Measurements from ENCODE around the gene SRPK3. TPM values are rescaled to one million over a fixed set of nuclear protein-coding genes. Genes with fewer than 3 reads are reported as not detected.

Gene SRPK3
- total RNA-seq, 2 experiments from 2014 or later, result not detected

- CTCF ChIA-PET, result no interaction called here
- intact Hi-C loops (cut with DNase I, micrococcal nuclease), result loop anchor here in 1 of 2 experiments (5.0 kb wide), 1 partner anchor 82 kb away; the partner anchor contains the start of gene AVPR2
Measured at GRCh38 chrX:153820601-153821000, 39.8 kb downstream of the SRPK3 start.

DNA sequence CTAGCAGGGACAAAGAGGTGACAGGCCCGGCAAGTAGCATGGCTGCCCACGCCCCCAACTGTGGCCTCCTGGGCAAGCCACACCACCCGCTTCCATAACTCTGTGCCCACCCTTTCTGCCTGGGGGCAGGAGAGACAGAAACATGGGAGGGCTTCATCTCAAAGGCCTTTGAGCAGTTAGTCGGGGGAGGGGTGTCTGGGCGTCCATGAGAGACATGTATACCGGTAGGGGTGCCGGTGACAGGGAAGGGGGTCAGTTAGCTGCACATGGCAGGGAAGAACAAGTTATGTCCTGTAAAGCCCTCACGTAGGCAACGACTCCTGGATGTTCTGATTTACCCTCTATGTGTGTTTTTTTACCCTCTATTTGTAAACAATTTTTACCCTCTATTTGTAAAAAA is 40.2 kb downstream of the SRPK3 start:
- no peak for ATAC-seq
- H3K27me3 Mint-ChIP-seq, result no peaks in the 10 kb centered on the region

More at GRCh38 chrX:153820601-153821000, 39.8 kb downstream of the SRPK3 start:
- H3K27ac Mint-ChIP-seq, result no peak overlapping the region
- POLR2A ChIA-PET, result no interaction called here
- no peak for ATAC-seq
- DNase-seq, result no peak
- H3K4me3 Mint-ChIP-seq, result no peak overlapping the region
- H3K4me1 Mint-ChIP-seq, result peaks cover 44% of the 10 kb centered on the region
- H3K27me3 Mint-ChIP-seq, result no peaks in the 10 kb centered on the region
- no peaks in the 10 kb centered on the region for H3K9me3 Mint-ChIP-seq (ENCODE audit: low read depth)
- no peaks in the 10 kb centered on the region for H3K36me3 Mint-ChIP-seq (ENCODE audit: low read depth)

DNA sequence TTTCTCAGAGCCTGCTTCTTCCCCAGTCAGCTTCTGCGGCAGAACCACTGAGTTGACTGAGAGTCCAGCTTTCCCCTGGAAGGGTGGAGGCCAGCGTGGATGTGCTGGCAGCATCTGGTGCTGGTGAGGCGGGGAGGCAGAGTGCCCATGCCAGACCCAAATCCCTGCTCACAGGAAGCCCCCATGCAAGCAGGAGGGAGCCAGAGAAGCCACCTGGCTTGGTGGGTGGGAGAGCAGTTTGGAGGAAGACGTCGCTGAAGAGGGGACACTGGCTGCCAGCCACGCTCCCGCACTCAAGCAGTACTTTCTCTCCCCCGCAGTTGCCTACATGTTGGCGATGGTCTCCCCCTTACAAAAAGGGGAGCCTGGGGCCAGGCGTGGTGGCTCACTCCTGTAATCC is 43.5 kb downstream of the SRPK3 start:
- ATAC-seq, result no peak
- DNase-seq, result no peak
- no peak overlapping the region for H3K4me3 Mint-ChIP-seq
- CTCF ChIA-PET, result no interaction called here
- intact Hi-C loops (cut with DNase I, micrococcal nuclease), result loop anchor here in 1 of 2 experiments (5.0 kb wide), 1 partner anchor 78 kb away; the partner anchor contains the start of gene AVPR2
- H3K27ac Mint-ChIP-seq, result no peak overlapping the region
- H3K9me3 Mint-ChIP-seq (ENCODE audit: low read depth), result no peaks in the 10 kb centered on the region
- no peaks in the 10 kb centered on the region for H3K27me3 Mint-ChIP-seq
- POLR2A ChIA-PET, result no interaction called here
- no peaks in the 10 kb centered on the region for H3K36me3 Mint-ChIP-seq (ENCODE audit: low read depth)
- peaks cover 41% of the 10 kb centered on the region for H3K4me1 Mint-ChIP-seq

More for the DNA sequence above, 40.2 kb downstream of the SRPK3 start:
- CTCF ChIA-PET, result no interaction called here
- Mint-ChIP-seq H3K4me1 (peaks cover 44% of the 10 kb centered on the region), H3K27ac (no peak overlapping the region), H3K36me3 (ENCODE audit: low read depth) (no peaks in the 10 kb centered on the region), H3K9me3 (ENCODE audit: low read depth) (no peaks in the 10 kb centered on the region), H3K4me3 (no peak overlapping the region)
- DNase-seq, result no peak
- intact Hi-C loops (cut with DNase I, micrococcal nuclease), result loop anchor here in 1 of 2 experiments (5.0 kb wide), 1 partner anchor 81 kb away; the partner anchor contains the start of gene AVPR2
- POLR2A ChIA-PET, result no interaction called here

DNA sequence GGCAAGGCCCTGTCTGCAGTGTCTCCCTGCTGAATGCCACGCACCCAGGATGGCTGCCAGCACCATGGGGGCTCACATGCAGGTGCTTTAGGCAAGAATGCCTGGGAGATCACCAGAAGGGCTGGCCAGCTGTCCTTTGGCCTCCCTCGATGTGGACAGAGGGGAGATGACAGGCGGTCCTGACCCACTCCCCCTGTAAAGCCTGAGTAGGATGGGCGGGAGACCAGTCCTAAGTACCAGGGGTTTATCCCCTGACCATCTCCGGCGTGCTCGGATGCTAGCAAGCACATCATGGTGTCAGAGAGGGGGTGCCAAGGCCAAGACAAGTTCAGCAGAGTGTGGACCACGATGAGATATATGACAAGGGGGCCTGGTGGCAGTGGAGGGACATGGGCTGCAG is 44.2 kb downstream of the SRPK3 start:
- H3K4me1 Mint-ChIP-seq, result peaks cover 41% of the 10 kb centered on the region
- H3K9me3 Mint-ChIP-seq (ENCODE audit: low read depth), result no peaks in the 10 kb centered on the region
- no peak overlapping the region for H3K4me3 Mint-ChIP-seq
- ChIA-PET POLR2A (no interaction called here), CTCF (no interaction called here)
- DNase-seq (no peak), ATAC-seq (no peak)
- no peaks in the 10 kb centered on the region for H3K36me3 Mint-ChIP-seq (ENCODE audit: low read depth)
- intact Hi-C loops (cut with DNase I, micrococcal nuclease), result no loop called here
- H3K27me3 Mint-ChIP-seq, result no peaks in the 10 kb centered on the region
- H3K27ac Mint-ChIP-seq, result no peak overlapping the region

DNA sequence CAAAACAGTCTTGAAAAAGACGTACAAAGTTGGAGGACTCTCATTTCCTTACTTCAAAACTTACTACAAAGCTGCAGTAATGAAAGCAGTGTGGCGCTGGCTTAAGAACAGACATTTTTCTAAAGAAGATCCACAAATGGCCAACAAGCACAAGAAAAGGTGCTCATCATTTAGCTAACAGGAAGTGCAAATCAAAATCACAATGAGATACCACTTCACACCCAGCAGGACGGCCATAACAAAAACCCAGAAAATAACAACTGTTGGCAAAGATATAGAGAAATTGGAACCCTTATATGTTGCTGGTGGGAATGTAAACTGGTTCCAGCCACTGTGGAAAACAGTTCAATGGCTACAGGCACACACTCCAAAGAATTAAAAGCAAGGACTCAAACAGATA is 46.2 kb downstream of the SRPK3 start:
- ATAC-seq (no peak), DNase-seq (no peak)
- Mint-ChIP-seq H3K36me3 (ENCODE audit: low read depth) (no peaks in the 10 kb centered on the region), H3K9me3 (ENCODE audit: low read depth) (no peaks in the 10 kb centered on the region), H3K27ac (no peak overlapping the region), H3K27me3 (no peaks in the 10 kb centered on the region), H3K4me1 (peaks cover 27% of the 10 kb centered on the region), H3K4me3 (no peak overlapping the region)
- CTCF ChIA-PET, result no interaction called here
- intact Hi-C loops (cut with DNase I, micrococcal nuclease), result no loop called here
- POLR2A ChIA-PET, result no interaction called here

DNA sequence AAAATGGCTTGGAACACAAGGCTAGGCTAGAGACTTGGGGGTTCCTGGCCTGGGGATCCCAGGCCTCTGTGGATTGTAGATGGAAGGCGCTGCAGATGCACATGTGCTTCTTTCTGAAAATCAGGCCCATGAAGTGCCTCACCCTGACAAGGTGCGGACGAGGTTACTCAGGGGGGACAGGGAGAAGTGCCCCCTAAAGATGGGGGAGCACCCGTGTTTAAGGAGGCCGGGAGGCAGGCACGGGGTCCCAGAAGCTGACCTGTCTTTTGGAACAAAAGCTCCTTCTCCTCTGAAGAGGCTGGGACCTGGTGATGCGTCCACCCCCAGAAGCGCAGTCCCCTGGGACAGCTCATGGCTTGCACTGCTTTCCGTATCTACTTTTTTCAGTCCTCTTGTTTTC is 47.1 kb downstream of the SRPK3 start:
- H3K36me3 Mint-ChIP-seq (ENCODE audit: low read depth), result no peaks in the 10 kb centered on the region
- POLR2A ChIA-PET, result interaction anchor here (0.6 kb wide), 1 partner anchor 295 kb away, joined by 7 read pairs; no protein-coding TSS in a partner anchor

GRCh38 chrX:153828308-153828707 is 47.5 kb downstream of the SRPK3 start:
- intact Hi-C loops (cut with DNase I, micrococcal nuclease), result no loop called here
- DNase-seq (no peak), ATAC-seq (no peak)
- ChIA-PET CTCF (no interaction called here), POLR2A (interaction anchor here (0.6 kb wide), 1 partner anchor 295 kb away, joined by 7 read pairs; no protein-coding TSS in a partner anchor)
- Mint-ChIP-seq H3K27me3 (no peaks in the 10 kb centered on the region), H3K9me3 (ENCODE audit: low read depth) (no peaks in the 10 kb centered on the region), H3K4me3 (no peak overlapping the region), H3K4me1 (peaks cover 19% of the 10 kb centered on the region), H3K27ac (no peak overlapping the region), H3K36me3 (ENCODE audit: low read depth) (no peaks in the 10 kb centered on the region)

More for the DNA sequence above, 47.1 kb downstream of the SRPK3 start:
- Mint-ChIP-seq H3K4me1 (peaks cover 19% of the 10 kb centered on the region), H3K4me3 (no peak overlapping the region), H3K27ac (no peak overlapping the region), H3K9me3 (ENCODE audit: low read depth) (no peaks in the 10 kb centered on the region), H3K27me3 (no peaks in the 10 kb centered on the region)
- no peak for DNase-seq
- intact Hi-C loops (cut with DNase I, micrococcal nuclease), result no loop called here
- no peak for ATAC-seq
- CTCF ChIA-PET, result no interaction called here

DNA sequence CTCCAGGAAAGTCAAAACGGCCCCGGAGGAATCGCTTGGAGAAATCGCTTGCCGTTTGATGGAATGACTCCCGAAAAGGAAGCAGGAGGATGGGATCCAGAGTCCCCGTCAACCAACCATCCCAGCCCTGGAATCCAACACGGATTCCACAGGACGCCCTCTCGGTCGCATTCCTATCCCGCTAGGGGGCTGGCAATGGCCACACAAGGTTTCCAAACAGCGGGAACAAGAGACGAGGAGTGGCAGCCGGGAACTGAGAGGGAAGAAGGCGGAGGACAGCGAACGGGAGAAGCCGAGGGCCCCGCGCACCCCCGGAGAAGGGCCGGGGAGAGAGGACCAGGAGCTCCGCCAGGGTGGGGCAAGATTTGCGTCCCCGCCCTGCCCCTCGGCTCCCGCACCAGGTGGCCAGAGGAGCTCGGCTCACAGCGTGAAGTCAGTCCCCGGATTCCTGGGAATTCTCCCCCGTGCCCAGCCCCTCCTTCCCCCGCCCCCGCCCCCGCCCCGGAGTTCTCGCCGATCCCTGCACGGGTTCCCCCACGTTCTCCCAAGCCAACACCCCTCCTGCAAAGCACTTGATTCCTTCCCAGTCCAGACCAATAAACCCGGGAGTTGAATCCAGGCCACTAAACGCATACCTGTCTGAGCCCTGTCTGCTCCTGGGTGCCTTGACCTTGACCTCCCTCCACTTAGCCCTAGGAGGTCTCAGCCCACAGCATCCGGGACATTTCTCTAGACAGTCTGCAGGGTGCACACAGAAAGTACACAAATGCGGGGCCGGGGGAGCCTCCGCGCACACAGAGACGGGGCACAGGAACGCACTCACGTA is 48.1 kb downstream of the SRPK3 start:
- POLR2A ChIA-PET, result no interaction called here
- H3K27ac Mint-ChIP-seq, result no peak overlapping the region
- H3K9me3 Mint-ChIP-seq (ENCODE audit: low read depth), result no peaks in the 10 kb centered on the region
- ATAC-seq (peak; percentile 47), DNase-seq (no peak)
- intact Hi-C loops (cut with DNase I, micrococcal nuclease), result no loop called here
- H3K4me3 Mint-ChIP-seq, result peak overlapping the region; percentile 36
- no peaks in the 10 kb centered on the region for H3K27me3 Mint-ChIP-seq
- CTCF ChIA-PET, result interaction anchor here (0.6 kb wide), 1 partner anchor 75 kb away, joined by 3 read pairs; no protein-coding TSS in a partner anchor
- no peaks in the 10 kb centered on the region for H3K36me3 Mint-ChIP-seq (ENCODE audit: low read depth)
- H3K4me1 Mint-ChIP-seq, result peaks cover 14% of the 10 kb centered on the region

GRCh38 chrX:153829549-153829798 is 48.6 kb downstream of the SRPK3 start:
- Mint-ChIP-seq H3K36me3 (ENCODE audit: low read depth) (no peaks in the 10 kb centered on the region), H3K4me1 (peaks cover 14% of the 10 kb centered on the region), H3K9me3 (ENCODE audit: low read depth) (no peaks in the 10 kb centered on the region), H3K27me3 (no peaks in the 10 kb centered on the region), H3K4me3 (peak overlapping the region; percentile 36), H3K27ac (no peak overlapping the region)
- intact Hi-C loops (cut with DNase I, micrococcal nuclease), result no loop called here
- CTCF ChIA-PET, result interaction anchor here (0.6 kb wide), 1 partner anchor 75 kb away, joined by 3 read pairs; no protein-coding TSS in a partner anchor
- DNase-seq, result peak; percentile 12
- ATAC-seq, result peak; percentile 48
- POLR2A ChIA-PET, result no interaction called here

DNA sequence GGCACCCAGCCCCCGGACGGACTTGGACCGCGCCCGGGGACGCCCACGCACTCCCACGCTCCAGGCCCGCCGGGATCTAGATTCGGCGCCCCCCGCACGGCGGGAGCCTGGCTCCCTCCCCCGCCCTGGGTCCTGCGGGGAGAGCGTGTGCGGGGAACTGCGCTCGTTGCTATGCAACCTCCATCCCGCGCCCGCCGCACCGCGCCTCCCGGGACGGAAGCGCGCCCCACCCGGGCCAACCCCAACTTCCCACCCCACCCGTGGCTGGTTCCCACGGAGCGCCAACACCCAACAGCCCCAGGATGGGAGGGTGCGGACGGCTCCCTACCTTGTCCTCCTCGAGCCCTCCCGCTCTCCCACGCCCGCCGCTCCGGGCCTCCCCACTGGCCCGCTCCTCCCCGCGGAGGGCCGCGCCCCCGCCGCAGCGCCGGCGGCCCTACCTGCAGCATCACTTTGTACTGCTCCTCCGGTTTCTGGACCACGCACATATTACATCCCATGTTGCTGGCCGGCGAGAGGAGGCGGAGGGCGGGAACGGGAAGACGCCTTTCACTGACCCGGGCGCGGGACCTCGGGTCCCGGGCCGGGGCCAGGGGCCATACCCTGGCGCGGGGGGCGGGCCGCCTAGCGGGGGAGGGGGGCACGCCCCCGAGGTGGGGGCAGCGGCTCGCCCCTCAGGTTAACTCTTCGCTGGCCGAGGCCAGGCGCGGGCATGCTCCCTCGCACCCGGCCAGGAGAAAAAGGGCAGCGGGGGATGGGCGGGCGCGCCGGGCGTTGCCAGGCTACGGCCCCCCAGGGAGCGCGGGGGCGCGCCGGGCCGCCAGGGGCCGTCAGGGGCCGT is 49.2 kb downstream of the SRPK3 start, which contains the start of gene PDZD4:
Gene PDZD4, minus strand, starts transcription at position 746 of the 841 bp plus-strand sequence. Its CDS starts 246 bp downstream, at position 500.
- Mint-ChIP-seq H3K9me3 (ENCODE audit: low read depth) (no peaks in the 10 kb centered on the region), H3K27me3 (no peaks in the 10 kb centered on the region), H3K27ac (no peak within 1 kb of the TSS), H3K4me1 (peaks cover 14% of the 10 kb centered on the region), H3K4me3 (peak within 1 kb of the TSS; percentile 36), H3K36me3 (ENCODE audit: low read depth) (no peaks in the 10 kb centered on the region)
- ChIA-PET CTCF (no interaction called here), POLR2A (no interaction called here)
- DNase-seq, result peak; percentile 22
- ATAC-seq, result no peak
- intact Hi-C loops (cut with DNase I, micrococcal nuclease), result loop anchor here in 1 of 2 experiments (1.0 kb wide), 1 partner anchor 11 kb away; no protein-coding TSS in a partner anchor

DNA sequence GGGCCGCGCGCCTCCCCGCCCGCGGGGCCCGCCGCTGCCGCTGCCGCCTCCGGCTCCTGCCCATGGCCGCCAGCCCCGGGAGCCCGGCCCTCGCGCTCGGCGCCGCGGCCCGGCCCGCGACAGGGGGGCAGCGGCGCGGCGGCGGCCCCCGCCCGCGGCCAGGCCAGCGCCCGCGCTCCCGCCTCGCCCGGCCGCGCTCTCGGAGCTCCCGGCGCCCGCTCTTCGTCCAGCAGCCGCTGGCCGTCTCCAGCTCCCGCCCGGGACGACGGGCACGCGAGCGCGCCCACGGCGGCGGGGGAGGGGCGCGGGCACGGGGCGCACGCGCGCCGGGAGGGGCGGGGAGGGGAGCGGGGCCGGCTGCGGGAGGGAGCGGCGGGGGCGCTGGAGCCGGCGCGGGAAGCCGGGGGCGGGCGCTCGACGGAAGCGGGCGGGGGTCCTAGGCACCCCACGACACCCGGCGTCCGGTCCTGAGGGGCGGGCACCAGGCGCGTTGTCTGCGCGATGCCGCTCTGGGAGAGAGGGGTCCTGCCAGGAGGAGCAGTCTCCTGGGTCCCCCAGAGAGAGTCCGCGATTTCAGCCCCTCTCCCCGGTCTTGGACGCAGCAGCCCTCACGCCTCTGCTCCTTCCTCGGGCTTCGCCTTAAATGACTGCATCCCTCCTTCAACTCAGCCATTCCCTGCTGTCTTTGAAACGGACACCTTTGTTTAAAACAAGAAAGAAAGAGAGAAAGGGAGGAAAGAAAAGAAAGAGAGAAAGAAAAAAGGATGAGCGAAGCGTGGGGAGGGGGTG is 50.0 kb downstream of the SRPK3 start:
- DNase-seq (no peak), ATAC-seq (peak; percentile 27)
- H3K4me3 Mint-ChIP-seq, result peak overlapping the region; percentile 27
- intact Hi-C loops (cut with DNase I, micrococcal nuclease), result loop anchor here in 1 of 2 experiments (1.0 kb wide), 1 partner anchor 12 kb away; no protein-coding TSS in a partner anchor
- H3K4me1 Mint-ChIP-seq, result peaks cover 11% of the 10 kb centered on the region
- H3K9me3 Mint-ChIP-seq (ENCODE audit: low read depth), result no peaks in the 10 kb centered on the region
- H3K36me3 Mint-ChIP-seq (ENCODE audit: low read depth), result no peaks in the 10 kb centered on the region
- ChIA-PET POLR2A (no interaction called here), CTCF (no interaction called here)
- no peak overlapping the region for H3K27ac Mint-ChIP-seq
- no peaks in the 10 kb centered on the region for H3K27me3 Mint-ChIP-seq
